GM12878 (cell line): ENCODE data around the gene TIMP3. TPM values are rescaled to one million over a fixed set of nuclear protein-coding genes. Genes with fewer than 3 reads are reported as not detected.

Experiments
- ATAC-seq: fragments of 200-7000 bp; cut with Tn5 transposase; 3 replicates; pipeline ENCODE4 v1.9.1; 2020; ENCODE audit warnings: mild to moderate bottlenecking, moderate library complexity
- Bru-seq: library from RNA; stranded (reverse); fragments of 400-500 nt; gene quantifications from one replicate; lab custom pipeline; 2021; lab: Mats Ljungman, UMichigan
- BruChase-seq, 2 experiments: library from RNA; stranded (reverse); fragments of 400-500 nt; gene quantifications; one replicate each; lab custom pipeline; 2021; lab: Mats Ljungman, UMichigan
- BruUV-seq: library from RNA; stranded (reverse); fragments of 400-500 nt; replicated peaks from 2 replicates; lab custom pipeline; 2021; lab: Mats Ljungman, UMichigan
- CTCF ChIA-PET: fragments of 300-600 bp; sonication (Branson Sonifier 250); formaldehyde crosslinking; extraction: SDS; loops from one replicate; lab custom pipeline; 2021; ENCODE audit warnings: inconsistent platforms; lab: Yijun Ruan, JAX
- POLR2A ChIA-PET: fragments of 350-600 bp; formaldehyde crosslinking; extraction: SDS; loops from one replicate; lab custom pipeline; 2021; ENCODE audit warnings: inconsistent platforms; lab: Charles Lee
- RAD21 ChIA-PET: fragments of 300-600 bp; sonication (Branson Sonifier 250); formaldehyde crosslinking; loops from one replicate; lab custom pipeline; 2023; ENCODE audit warnings: antibody characterized with exemption; ENCODE audit not compliant: unreplicated experiment; lab: Charles Lee
- SMC1A ChIA-PET: fragments of 300-600 bp; sonication (Branson Sonifier 250); formaldehyde crosslinking; loops from one replicate; lab custom pipeline; 2023; ENCODE audit not compliant: unreplicated experiment, uncharacterized antibody; lab: Charles Lee
- DNase-seq: peaks from one replicate; pipeline ENCODE4 v3.0.0-alpha.2; 2011; ENCODE audit warnings: low read depth, low spot score
- FAIRE-seq: peaks from 3 replicates; lab custom pipeline; 2011; peaks lifted over from hg19 to GRCh38; lab: Jason Lieb, UNC
- H2AFZ ChIP-seq: 2 replicates; pipeline ENCODE4 v1.6.0; 2011; ENCODE audit warnings: low read depth, low read length, control low read depth; ENCODE audit not compliant: control insufficient read depth
- H3K27ac ChIP-seq: 2 replicates; pipeline ENCODE4 v1.5.1; 2011; ENCODE audit warnings: control low read depth; ENCODE audit not compliant: control insufficient read depth, insufficient read depth
- H3K27me3 ChIP-seq, 2 experiments: replicated peaks in 1 of 2; 2 replicates each; pipeline versions ENCODE4 v1.6.0 to v1.6.1; 2011; ENCODE audit warnings: low read length in 1 of 2; ENCODE audit not compliant: control insufficient read depth in 2 of 2, insufficient read depth in 2 of 2
- H3K36me3 ChIP-seq, 2 experiments: 2 replicates each; pipeline ENCODE4 v1.5.1; 2011; ENCODE audit warnings: low read length in 1 of 2; ENCODE audit not compliant: control insufficient read depth in 2 of 2, insufficient read depth in 2 of 2
- H3K4me1 ChIP-seq: 2 replicates; pipeline ENCODE4 v1.6.1; 2011; ENCODE audit warnings: mild to moderate bottlenecking, low read length, moderate library complexity, mixed read lengths; ENCODE audit not compliant: control insufficient read depth, insufficient read depth
- H3K4me2 ChIP-seq: 2 replicates; pipeline ENCODE4 v1.6.0; 2011; ENCODE audit warnings: control low read depth; ENCODE audit not compliant: control insufficient read depth, insufficient read depth
- H3K4me3 ChIP-seq: fragments of 200-600 bp; sonication (generic); 2 replicates; pipeline ENCODE4 v1.5.1; 2016
- H3K79me2 ChIP-seq: 2 replicates; pipeline ENCODE4 v1.6.0; 2011; ENCODE audit warnings: low read length; ENCODE audit not compliant: control insufficient read depth, insufficient read depth
- H3K9ac ChIP-seq: 2 replicates; pipeline ENCODE4 v1.8.0; 2011; ENCODE audit warnings: low read length, control low read depth, mixed read lengths; ENCODE audit not compliant: control insufficient read depth, insufficient read depth
- H3K9me3 ChIP-seq: replicated peaks from 3 replicates; pipeline ENCODE4 v1.5.1; 2011; ENCODE audit warnings: mild to moderate bottlenecking, low read length; ENCODE audit not compliant: control insufficient read depth, insufficient read depth
- H4K20me1 ChIP-seq: 2 replicates; pipeline ENCODE4 v1.6.0; 2011; ENCODE audit not compliant: control insufficient read depth, insufficient read depth
- EZH2 ChIP-seq: IDR thresholded peaks from 2 replicates; pipeline ENCODE4 v1.6.1; 2012; ENCODE audit warnings: low read depth, mild to moderate bottlenecking, control low read depth, inconsistent platforms, low read length, borderline replicate concordance; ENCODE audit not compliant: control insufficient read depth
- POLR2A ChIP-seq: IDR thresholded peaks from 2 replicates; pipeline ENCODE4 v1.6.1; 2011; ENCODE audit warnings: low read depth, mild to moderate bottlenecking, low read length
- SUZ12 ChIP-seq: fragments of 200-600 bp; sonication (generic); IDR thresholded peaks from one replicate; pipeline ENCODE4 v1.6.1; 2018; ENCODE audit warnings: antibody characterized with exemption, mild to moderate bottlenecking; ENCODE audit not compliant: unreplicated experiment
- WGBS: methylation state at CpG from one replicate; pipeline ENCODE4 v1.1.6; 2016; ENCODE audit warnings: low lambda C conversion rate; ENCODE audit not compliant: insufficient replicate concordance, insufficient coverage; ENCODE audit errors: missing lambda C conversion rate; 5-methylcytosine and 5-hydroxymethylcytosine counted together
- in situ Hi-C: fragments of 300-500 bp; cut with MboI; formaldehyde crosslinking; loops from 9 replicates; pipeline ENCODE4 v1.14.3; 2018; ENCODE audit warnings: mixed read lengths
- intact Hi-C: fragments of 100-400 bp; cut with micrococcal nuclease; formaldehyde crosslinking; loops from one replicate; pipeline ENCODE4 v1.14.2; 2022; ENCODE audit not compliant: unreplicated experiment
- long read RNA-seq, 2 experiments: library from polyadenylated mRNA; unstranded; transcript quantifications; one replicate each; pipeline ENCODE4 v2.0.0, GENCODE V29; 2019 to 2020
- polyA minus RNA-seq, 3 experiments: library from RNA; depleted of rRNA, polyadenylated mRNA; stranded (reverse); fragments of >200 nt; gene quantifications; 2 replicates each; pipeline ENCODE4 v1.2.3, GENCODE V29; 2011
- polyA plus RNA-seq, 11 experiments: library from polyadenylated mRNA; depleted of rRNA in 4 of 11; unstranded in 6 of 11; stranded (reverse) in 5 of 11; fragments of >200 nt; fragmentation: Nextera tagmentation in 4 of 11; fragmentation: Illumina TruSeq in 1 of 11; extraction: Ambion mirVana in 4 of 11; extraction: Trizol in 1 of 11; gene quantifications; 1 replicate in 1 of 11; 2 replicates in 10 of 11; pipeline versions ENCODE4 v1.2.1 to v1.2.3, GENCODE V29; 2011 to 2016; ENCODE audit warnings: inconsistent platforms in 2 of 11, missing spikeins in 2 of 11, low read depth in 1 of 11
- total RNA-seq, 4 experiments: library from RNA; depleted of rRNA in 3 of 4; stranded (reverse); fragments of >200 nt in 3 of 4; fragmentation: Illumina TruSeq in 1 of 4; extraction: Trizol in 1 of 4; gene quantifications; 2 replicates each; pipeline versions ENCODE4 v1.2.1 to v1.2.3, GENCODE V29; 2013 to 2021

TIMP3 gene
- total RNA-seq (2013; cell fraction: nucleolus; rRNA removed), result not detected in 2 replicates
- total RNA-seq (2014; rRNA removed) (not detected in 2 replicates), total RNA-seq (2014; rRNA removed; fragmentation: Illumina TruSeq; extraction: Trizol) (not detected in 2 replicates), total RNA-seq (2021) (0.40 and 0.74 TPM in 2 replicates), polyA plus RNA-seq (2011; rRNA removed) (0.03 TPM in 1 of 2 replicates, not detected in the other), polyA plus RNA-seq (2014; fragmentation: Illumina TruSeq; extraction: Trizol) (not detected in 2 replicates), polyA plus RNA-seq (2014; fragmentation: Nextera tagmentation; extraction: Ambion mirVana) (not detected), polyA plus RNA-seq (2014; rRNA removed) (0.01 TPM in 1 of 2 replicates, not detected in the other), polyA plus RNA-seq (2016; fragmentation: Nextera tagmentation; extraction: Ambion mirVana) (under 1 TPM; 0.27 to 0.30 TPM), polyA minus RNA-seq (2011; rRNA and poly(A)+ RNA removed) (0.05 TPM in 1 of 2 replicates, not detected in the other), Bru-seq, nascent RNA (percentile 8 among the genes with signal in this experiment), BruChase-seq, experiment 1, labeled RNA remaining after a 6-hour chase (percentile 11 among the genes with signal in this experiment), BruChase-seq, experiment 2, labeled RNA remaining after a 2-hour chase (percentile 4 among the genes with signal in this experiment)
- polyA plus RNA-seq (2011; ENCODE audit: low read depth), result not detected
- 0.02 TPM in 1 of 2 replicates, not detected in the other for polyA plus RNA-seq (2011; cell fraction: cytosol; rRNA removed)
- 0.03 TPM in 1 of 2 replicates, not detected in the other for polyA plus RNA-seq (2011; cell fraction: nucleus; rRNA removed)
- polyA plus RNA-seq (2012), result not detected in 2 replicates
- polyA minus RNA-seq (2011; cell fraction: cytosol; rRNA and poly(A)+ RNA removed), result not detected in 2 replicates
- not detected in 2 replicates for polyA minus RNA-seq (2011; cell fraction: nucleus; rRNA and poly(A)+ RNA removed)
- long read RNA-seq, experiment 1, result 0 reads
- long read RNA-seq, experiment 2, result 0 reads

- intact Hi-C loops (no loop called here), in situ Hi-C loops (no loop called here)
- ATAC-seq (no peak), DNase-seq (no peak), FAIRE-seq (no peak)
- SMC1A ChIA-PET, result no interaction called here
- WGBS, result under 1% methylated on average over 49 of the region's 72 CpGs
- H3K9ac ChIP-seq, result no peak within 1 kb of the TSS
- no peaks in the 10 kb centered on the region for H4K20me1 ChIP-seq
- no peaks in the 10 kb centered on the region for H3K79me2 ChIP-seq
- H3K4me3 ChIP-seq, result no peak within 1 kb of the TSS
- H3K36me3 ChIP-seq, result no peaks in the 10 kb centered on the region
- CTCF ChIA-PET, result no interaction called here
- no peak for TF ChIP-seq EZH2
- peak; percentile 68 for TF ChIP-seq SUZ12
- TF ChIP-seq POLR2A, result peak; percentile 48; the same call in 1 of the 2 replicates
- POLR2A ChIA-PET, result no interaction called here
- H3K27me3 ChIP-seq, result peaks cover 4 to 5% of the 10 kb centered on the region in 2 experiments; a peak in 3 of 4 replicates
- no peak within 1 kb of the TSS for H3K4me2 ChIP-seq
- no TSS peak for BruUV-seq
- no peaks in the 10 kb centered on the region for H3K9me3 ChIP-seq
- H3K4me1 ChIP-seq, result no peaks in the 10 kb centered on the region
- H3K27ac ChIP-seq, result no peak within 1 kb of the TSS
- RAD21 ChIA-PET, result no interaction called here
- H2AFZ ChIP-seq, result no peak within 1 kb of the TSS
These were observed at the start of gene TIMP3 for GRCh38 chr22:32801537-32802236. TSS of gene TIMP3 (plus strand) at chr22:32801705. CDS start at chr22:32802002, 297 bp downstream.
